ENCODE measurements around the gene CCHCR1. TPM values are rescaled to one million over a fixed set of nuclear protein-coding genes. Genes with fewer than 3 reads are reported as not detected.
A peak's percentile ranks its signal among the peaks of the same experiment; 100 is the strongest.

CCHCR1 gene
- total RNA-seq, 6 experiments from 2014 or later = 12.0 to 24.3 (median 23.5) TPM

GRCh38 chr6:31158140-31158862 is 699 bp upstream of the CCHCR1 start, which contains the start of gene TCF19:
TCF19 (plus strand) TSS chr6:31158589; CDS start chr6:31159470, 881 bp downstream.
- DNase-seq = peak; percentile 99
- H3K36me3 Mint-ChIP-seq (ENCODE audit: low read depth) = peaks cover 14% of the 10 kb centered on the region
- peaks cover 1% of the 10 kb centered on the region; the same call in 1 of the 2 replicates for H3K27me3 Mint-ChIP-seq (ENCODE audit: insufficient read depth)
- H3K4me1 Mint-ChIP-seq (ENCODE audit: low read depth) = peaks cover 37% of the 10 kb centered on the region
- peak within 1 kb of the TSS; percentile 98 for H3K4me3 Mint-ChIP-seq
- H3K27ac Mint-ChIP-seq = peak within 1 kb of the TSS; percentile 83
- no peaks in the 10 kb centered on the region for H3K9me3 Mint-ChIP-seq
- TF ChIP-seq CTCF (IDR thresholded peaks at IDR 0.05) = no peak

- H3K9me3 Mint-ChIP-seq = no peaks in the 10 kb centered on the region
- no peak for DNase-seq
Measured at GRCh38 chr6:31156641-31157040, 961 bp downstream of the CCHCR1 start.

GRCh38 chr6:31154436-31154835 is 3.2 kb downstream of the CCHCR1 start:
- Mint-ChIP-seq H3K36me3 (ENCODE audit: low read depth) (peaks cover 14% of the 10 kb centered on the region), H3K4me3 (no peak overlapping the region), H3K27me3 (ENCODE audit: insufficient read depth) (peaks cover 4% of the 10 kb centered on the region), H3K27ac (no peak overlapping the region), H3K4me1 (ENCODE audit: low read depth) (peaks cover 18% of the 10 kb centered on the region), H3K9me3 (no peaks in the 10 kb centered on the region)
- TF ChIP-seq CTCF (IDR thresholded peaks at IDR 0.05) = no peak
- no peak for DNase-seq

More at GRCh38 chr6:31156641-31157040, 961 bp downstream of the CCHCR1 start:
- Mint-ChIP-seq H3K4me1 (ENCODE audit: low read depth) (peaks cover 27% of the 10 kb centered on the region), H3K27me3 (ENCODE audit: insufficient read depth) (peaks cover 4% of the 10 kb centered on the region), H3K4me3 (peak overlapping the region; percentile 98; the same call in 1 of the 2 replicates), H3K27ac (no peak overlapping the region), H3K36me3 (ENCODE audit: low read depth) (peaks cover 14% of the 10 kb centered on the region)
- no peak for TF ChIP-seq CTCF (IDR thresholded peaks at IDR 0.05)

GRCh38 chr6:31152781-31153180 is 4.8 kb downstream of the CCHCR1 start:
- TF ChIP-seq CTCF (IDR thresholded peaks at IDR 0.05) = no peak
- Mint-ChIP-seq H3K9me3 (no peaks in the 10 kb centered on the region), H3K27me3 (ENCODE audit: insufficient read depth) (peaks cover 4% of the 10 kb centered on the region), H3K4me1 (ENCODE audit: low read depth) (peaks cover 10% of the 10 kb centered on the region), H3K27ac (no peak overlapping the region; the same call in 1 of the 2 replicates), H3K36me3 (ENCODE audit: low read depth) (peaks cover 14% of the 10 kb centered on the region), H3K4me3 (no peak overlapping the region)
- DNase-seq = no peak

- no peak for DNase-seq
Measured at GRCh38 chr6:31149827-31150447, 7.7 kb downstream of the CCHCR1 start.

More at GRCh38 chr6:31149827-31150447, 7.7 kb downstream of the CCHCR1 start:
- H3K4me3 Mint-ChIP-seq = no peak overlapping the region
- no peak overlapping the region for H3K27ac Mint-ChIP-seq
- no peaks in the 10 kb centered on the region for H3K4me1 Mint-ChIP-seq (ENCODE audit: low read depth)
- peaks cover 4% of the 10 kb centered on the region for H3K27me3 Mint-ChIP-seq (ENCODE audit: insufficient read depth)
- TF ChIP-seq CTCF (IDR thresholded peaks at IDR 0.05) = no peak
- peaks cover 10% of the 10 kb centered on the region; the same call in 1 of the 2 replicates for H3K36me3 Mint-ChIP-seq (ENCODE audit: low read depth)
- H3K9me3 Mint-ChIP-seq = no peaks in the 10 kb centered on the region
